Measurements from ENCODE around the gene FBXO30.

The FBXO30 gene

DNA sequence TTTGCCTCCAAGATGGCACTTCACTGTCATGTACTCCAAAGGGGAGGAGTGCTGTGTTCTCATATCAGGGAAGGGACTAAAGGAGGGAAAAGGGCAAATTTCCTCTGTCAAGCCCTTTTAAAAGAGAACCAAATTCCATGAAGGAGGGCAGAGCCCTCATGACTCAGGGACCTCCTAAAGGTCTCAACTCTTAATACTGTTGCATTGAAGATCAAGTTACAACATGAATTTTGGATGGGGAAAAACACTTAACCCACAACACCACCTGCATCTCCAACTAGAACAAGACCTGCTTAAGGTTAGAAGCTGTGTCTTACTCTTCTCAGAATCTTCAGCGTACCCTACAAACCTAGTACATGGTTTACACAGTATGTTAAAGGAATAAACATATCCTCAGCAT, 23.7 kb upstream of the FBXO30 start:
- no peak for DNase-seq (ENCODE audit: low read depth, low spot score)
- POLR2A ChIA-PET: no interaction called here
- TF ChIP-seq CTCF (IDR thresholded peaks at IDR 0.05; ENCODE audit: insufficient read depth, low read length, missing control alignments): no peak
- CTCF ChIA-PET: no interaction called here
- H3K4me3 ChIP-seq (ENCODE audit: low read depth, low read length): no peak overlapping the region

DNA sequence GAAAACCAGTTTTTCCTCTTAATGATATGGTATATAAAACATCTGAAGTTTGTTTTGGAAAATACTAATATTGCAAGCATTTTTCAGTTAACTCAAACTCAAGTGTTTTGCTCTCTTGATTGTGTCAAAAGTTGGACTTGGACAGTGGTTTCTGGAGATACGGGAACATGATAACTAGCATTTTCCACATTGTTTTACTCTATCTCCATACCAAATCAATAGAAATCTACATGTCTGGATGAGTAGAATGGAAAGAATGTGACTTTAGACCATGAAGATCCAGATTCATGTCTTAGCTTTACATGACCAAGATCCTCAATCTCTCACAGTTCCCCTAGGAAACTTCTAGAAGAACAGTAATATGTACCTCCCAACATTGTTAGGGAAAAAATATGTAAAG, 22.2 kb upstream of the FBXO30 start:
- no peak for TF ChIP-seq CTCF (IDR thresholded peaks at IDR 0.05; ENCODE audit: insufficient read depth, low read length, missing control alignments)
- CTCF ChIA-PET: interaction anchor here (1.2 kb wide), 1 partner anchor 58 kb away, joined by 4 read pairs; no protein-coding TSS in a partner anchor
- POLR2A ChIA-PET: no interaction called here
- no peak overlapping the region for H3K4me3 ChIP-seq (ENCODE audit: low read depth, low read length)
- DNase-seq (ENCODE audit: low read depth, low spot score): no peak

DNA sequence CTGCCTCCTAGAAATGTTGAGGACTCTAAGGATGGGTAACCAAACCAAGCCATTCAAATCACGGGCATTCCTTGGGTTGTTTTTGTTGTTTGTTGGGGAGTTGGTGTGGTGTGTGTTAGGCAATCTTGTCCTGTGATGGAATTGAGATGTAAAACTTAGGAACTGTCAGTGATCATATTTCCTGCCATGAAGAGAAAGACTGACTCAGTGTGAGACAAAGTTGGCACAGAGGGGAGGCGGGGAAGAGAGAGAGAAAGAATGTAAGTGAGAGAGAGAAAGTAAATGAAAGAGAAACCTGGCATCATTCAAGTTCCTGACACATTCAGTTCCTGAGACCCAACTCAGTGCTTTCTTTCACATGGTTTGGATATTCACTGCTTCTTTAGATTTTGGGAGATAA, 21.6 kb upstream of the FBXO30 start:
- no peak for DNase-seq (ENCODE audit: low read depth, low spot score)
- no peak overlapping the region for H3K4me3 ChIP-seq (ENCODE audit: low read depth, low read length)
- TF ChIP-seq CTCF (IDR thresholded peaks at IDR 0.05; ENCODE audit: insufficient read depth, low read length, missing control alignments): no peak
- POLR2A ChIA-PET: no interaction called here
- CTCF ChIA-PET: no interaction called here

GRCh38 chr6:145830612-145831011, 16.0 kb upstream of the FBXO30 start:
- POLR2A ChIA-PET: no interaction called here
- TF ChIP-seq CTCF (IDR thresholded peaks at IDR 0.05; ENCODE audit: insufficient read depth, low read length, missing control alignments): no peak
- DNase-seq (ENCODE audit: low read depth, low spot score): no peak
- H3K4me3 ChIP-seq (ENCODE audit: low read depth, low read length): no peak overlapping the region
- CTCF ChIA-PET: interaction anchor here (1.6 kb wide), 1 partner anchor 15 kb away, joined by 8 read pairs; no protein-coding TSS in a partner anchor

DNA sequence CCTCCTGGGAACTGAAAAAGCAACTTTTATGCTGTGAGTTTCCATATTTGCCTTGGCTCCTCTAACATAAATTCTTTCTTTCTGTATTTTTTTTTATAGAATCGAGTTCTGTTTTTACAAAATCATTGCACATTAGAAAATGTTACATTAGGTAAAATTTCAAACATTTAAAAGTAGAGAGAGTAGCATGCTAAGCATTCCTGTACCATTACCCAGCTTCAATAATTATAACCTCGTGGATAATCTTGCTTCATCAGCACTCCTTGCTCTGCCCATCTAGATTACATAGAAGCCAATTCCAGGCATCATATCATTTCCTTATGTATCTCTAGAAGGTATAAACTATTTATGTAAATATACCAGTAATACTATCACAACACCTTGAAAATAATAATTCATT, 15.4 kb upstream of the FBXO30 start:
- no peak for TF ChIP-seq CTCF (IDR thresholded peaks at IDR 0.05; ENCODE audit: insufficient read depth, low read length, missing control alignments)
- no peak for DNase-seq (ENCODE audit: low read depth, low spot score)
- ChIA-PET POLR2A (interaction anchor here (0.7 kb wide), 1 partner anchor 15 kb away, joined by 3 read pairs; no protein-coding TSS in a partner anchor), CTCF (interaction anchor here (0.9 to 1.6 kb wide), 2 partner anchors 14 to 18 kb away, joined by 3 to 8 read pairs; no protein-coding TSS in a partner anchor)
- H3K4me3 ChIP-seq (ENCODE audit: low read depth, low read length): no peak overlapping the region

DNA sequence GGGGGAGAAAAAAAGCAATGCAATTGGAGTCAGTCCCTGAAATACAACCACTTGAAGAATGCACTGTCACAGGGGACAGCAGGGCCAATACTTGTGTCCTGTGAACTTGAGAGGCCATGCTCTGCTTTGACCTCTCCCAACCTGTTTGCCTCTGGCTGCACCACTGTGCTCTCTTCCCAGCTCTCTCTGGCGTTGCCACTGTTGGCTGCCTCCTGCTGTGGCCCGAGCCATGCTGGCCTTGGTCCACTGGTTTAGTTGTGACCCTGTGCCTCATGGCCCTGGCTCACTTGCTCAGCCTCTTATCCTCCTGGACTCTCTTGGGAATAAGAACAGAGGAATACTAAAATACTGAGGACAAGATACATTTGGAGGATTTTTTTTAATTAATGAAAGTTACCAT, 14.5 kb upstream of the FBXO30 start:
- H3K4me3 ChIP-seq (ENCODE audit: low read depth, low read length): no peak overlapping the region
- no peak for TF ChIP-seq CTCF (IDR thresholded peaks at IDR 0.05; ENCODE audit: insufficient read depth, low read length, missing control alignments)
- CTCF ChIA-PET: interaction anchor here (1.6 kb wide), 1 partner anchor 13 kb away, joined by 8 read pairs; no protein-coding TSS in a partner anchor
- no peak for DNase-seq (ENCODE audit: low read depth, low spot score)
- POLR2A ChIA-PET: interaction anchor here (0.7 kb wide), 1 partner anchor 14 kb away, joined by 3 read pairs; no protein-coding TSS in a partner anchor
